Measurements from ENCODE around the gene TLR6.
A peak's percentile ranks its signal among the peaks of the same experiment; 100 is the strongest.

The TLR6 gene

DNA sequence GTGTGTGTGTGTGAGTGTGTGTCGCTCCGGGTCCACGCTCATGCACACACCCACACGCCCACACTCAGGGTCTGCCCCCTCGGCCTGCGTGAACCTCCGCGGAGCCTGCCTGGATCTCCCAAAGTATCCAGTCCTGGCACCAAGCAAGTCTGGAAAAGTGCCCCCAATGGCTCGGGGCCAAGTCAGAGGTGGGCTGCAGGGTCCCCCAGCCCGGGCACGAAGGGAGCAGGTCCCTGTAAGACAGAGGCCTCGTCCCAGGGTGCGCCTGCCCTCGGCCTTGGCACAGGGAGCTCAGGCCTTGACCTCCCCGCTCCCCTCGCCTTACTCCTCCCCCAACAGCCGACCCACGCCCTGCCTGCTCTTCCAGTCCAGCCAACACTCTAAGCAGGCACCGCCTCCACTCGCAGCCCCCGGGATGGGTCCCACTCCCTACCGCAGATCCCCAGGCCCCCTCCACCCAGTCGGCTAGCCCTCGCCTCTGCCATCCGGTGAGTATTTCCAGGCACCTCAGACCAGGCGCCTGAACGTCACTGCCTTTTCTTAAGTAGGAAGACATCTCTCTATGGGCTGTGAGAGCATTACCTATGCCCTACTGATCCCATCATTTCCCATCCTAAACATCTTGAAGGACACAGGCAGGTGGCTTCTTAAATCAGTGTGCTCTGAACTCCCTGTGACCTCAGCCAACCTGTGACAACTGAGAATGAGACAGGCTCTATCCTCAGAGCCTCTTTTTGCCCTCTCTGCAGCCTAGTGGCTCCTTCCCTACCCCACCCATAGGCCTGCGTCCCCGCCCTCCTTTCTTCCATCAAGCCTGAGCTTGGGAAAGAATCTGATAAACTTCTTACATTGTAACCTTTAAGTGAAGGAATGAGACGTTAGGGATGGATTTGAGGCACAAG lies 11.7 kb upstream of the TLR6 start:
- H3K4me3 ChIP-seq (replicated peaks; ENCODE audit: low read depth, low read length), result peak overlapping the region; percentile 87
- DNase-seq (ENCODE audit: low read depth), result peak; percentile 36
- TF ChIP-seq, protein P1, sequence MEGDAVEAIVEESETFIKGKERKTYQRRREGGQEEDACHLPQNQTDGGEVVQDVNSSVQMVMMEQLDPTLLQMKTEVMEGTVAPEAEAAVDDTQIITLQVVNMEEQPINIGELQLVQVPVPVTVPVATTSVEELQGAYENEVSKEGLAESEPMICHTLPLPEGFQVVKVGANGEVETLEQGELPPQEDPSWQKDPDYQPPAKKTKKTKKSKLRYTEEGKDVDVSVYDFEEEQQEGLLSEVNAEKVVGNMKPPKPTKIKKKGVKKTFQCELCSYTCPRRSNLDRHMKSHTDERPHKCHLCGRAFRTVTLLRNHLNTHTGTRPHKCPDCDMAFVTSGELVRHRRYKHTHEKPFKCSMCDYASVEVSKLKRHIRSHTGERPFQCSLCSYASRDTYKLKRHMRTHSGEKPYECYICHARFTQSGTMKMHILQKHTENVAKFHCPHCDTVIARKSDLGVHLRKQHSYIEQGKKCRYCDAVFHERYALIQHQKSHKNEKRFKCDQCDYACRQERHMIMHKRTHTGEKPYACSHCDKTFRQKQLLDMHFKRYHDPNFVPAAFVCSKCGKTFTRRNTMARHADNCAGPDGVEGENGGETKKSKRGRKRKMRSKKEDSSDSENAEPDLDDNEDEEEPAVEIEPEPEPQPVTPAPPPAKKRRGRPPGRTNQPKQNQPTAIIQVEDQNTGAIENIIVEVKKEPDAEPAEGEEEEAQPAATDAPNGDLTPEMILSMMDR (IDR thresholded peaks at IDR 0.05; ENCODE audit: low read length, missing control alignments), result no peak

DNA sequence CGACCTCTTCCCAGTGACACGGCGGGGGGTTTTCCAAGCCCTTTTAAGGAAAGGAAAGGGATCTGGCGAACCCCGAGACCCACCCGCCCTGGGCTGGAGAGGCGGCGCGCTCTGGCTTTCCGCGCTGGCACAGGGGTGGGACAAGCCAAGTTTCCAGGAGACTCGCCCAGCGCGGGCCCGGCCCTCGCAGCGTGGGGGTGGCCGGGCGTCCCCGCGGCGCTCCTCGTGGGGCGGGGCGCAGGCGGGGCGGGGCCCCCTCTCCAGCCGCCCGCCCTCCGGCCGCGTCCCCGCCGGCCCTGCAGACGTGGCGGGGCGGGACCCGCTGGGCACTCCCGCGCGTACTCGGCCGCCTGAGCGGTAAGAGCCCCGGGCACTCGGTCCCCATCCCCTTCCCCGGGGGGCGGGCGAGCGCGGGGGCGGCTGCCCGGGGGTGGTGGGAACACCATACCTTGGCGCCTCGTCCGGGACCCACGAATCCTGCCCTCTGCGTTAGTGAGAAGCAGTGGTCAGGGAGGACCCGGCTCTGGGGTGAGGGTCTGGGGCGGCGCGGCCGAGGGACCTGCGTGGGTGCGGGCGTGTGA lies 11.0 kb upstream of the TLR6 start, which contains the start of gene FAM114A1:
Gene FAM114A1, plus strand, starts transcription at position 329 of the 581 bp plus-strand sequence. CDS start 10,273 bp downstream, outside the sequence.
- peak; percentile 84 for DNase-seq (ENCODE audit: low read depth)
- TF ChIP-seq, protein P1 (IDR thresholded peaks at IDR 0.05; ENCODE audit: low read length, missing control alignments), result no peak
- H3K4me3 ChIP-seq (replicated peaks; ENCODE audit: low read depth, low read length), result peak within 1 kb of the TSS; percentile 87

DNA sequence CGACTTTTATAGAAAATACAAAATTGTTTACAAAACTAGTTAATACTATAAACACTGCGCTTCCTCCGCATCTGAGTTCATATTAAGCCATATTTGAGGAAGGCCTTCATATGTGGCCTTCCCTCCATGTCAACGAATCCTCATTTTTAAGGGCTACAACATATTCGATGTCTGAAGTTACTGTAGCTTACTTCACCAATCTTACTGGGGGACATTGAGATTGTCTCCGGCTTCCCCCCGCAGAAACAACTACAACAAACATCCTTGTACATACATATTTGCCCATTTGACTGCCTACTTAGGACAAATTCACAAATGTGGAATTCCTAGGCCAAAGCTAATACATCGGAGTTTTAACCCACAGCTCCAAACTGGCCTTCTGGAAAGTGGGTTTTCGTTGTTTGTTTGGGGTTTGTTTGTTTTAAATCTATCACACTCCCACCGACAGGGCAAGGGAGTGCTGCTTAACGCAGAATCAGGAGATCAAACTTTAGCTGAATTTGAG lies 10.4 kb upstream of the TLR6 start:
- DNase-seq (ENCODE audit: low read depth), result no peak
- TF ChIP-seq, protein P1 (IDR thresholded peaks at IDR 0.05; ENCODE audit: low read length, missing control alignments), result no peak
- peak overlapping the region; percentile 87 for H3K4me3 ChIP-seq (replicated peaks; ENCODE audit: low read depth, low read length)

DNA sequence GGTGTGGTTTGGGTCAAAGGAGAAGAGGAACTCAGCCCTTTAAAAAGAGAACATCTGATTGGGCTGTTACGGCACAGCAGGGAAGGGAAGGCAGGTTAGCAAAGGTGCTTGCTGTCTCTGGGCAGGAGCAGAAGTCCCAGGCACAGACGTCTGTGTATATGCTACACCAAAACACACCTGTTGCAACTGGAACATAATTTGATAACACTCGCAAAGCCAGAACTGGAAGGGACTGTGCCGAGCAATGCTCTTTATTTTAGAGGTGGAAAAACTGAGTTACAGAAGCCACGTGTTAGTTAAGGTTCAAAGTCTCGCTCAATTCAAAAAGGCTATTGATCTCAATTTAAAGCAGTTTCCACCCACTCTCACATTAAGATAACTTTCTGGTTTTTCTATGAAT lies 8.8 kb upstream of the TLR6 start:
- H3K4me3 ChIP-seq (replicated peaks; ENCODE audit: low read depth, low read length), result no peak overlapping the region
- no peak for DNase-seq (ENCODE audit: low read depth)
- TF ChIP-seq, protein P1 (IDR thresholded peaks at IDR 0.05; ENCODE audit: low read length, missing control alignments), result no peak

DNA sequence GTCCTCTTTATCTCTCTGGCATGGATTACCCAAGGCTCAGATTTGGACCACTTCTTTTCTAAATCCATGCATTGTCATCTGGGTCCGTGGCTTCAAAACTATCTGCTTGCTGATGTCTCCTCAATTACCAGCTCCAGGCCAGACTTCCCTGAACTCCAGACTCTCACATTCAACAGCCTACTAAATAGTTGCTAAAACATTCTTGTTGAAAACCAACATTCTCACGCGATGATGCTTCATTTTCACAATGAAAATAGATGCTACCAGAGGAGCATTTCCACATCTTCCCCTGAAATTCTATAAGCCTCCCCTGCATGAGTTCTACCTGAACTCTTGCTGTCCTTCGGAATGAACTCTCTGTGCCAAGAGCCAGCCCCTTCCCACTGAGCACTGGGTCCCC lies 5.2 kb upstream of the TLR6 start:
- TF ChIP-seq, protein P1 (IDR thresholded peaks at IDR 0.05; ENCODE audit: low read length, missing control alignments), result no peak
- H3K4me3 ChIP-seq (replicated peaks; ENCODE audit: low read depth, low read length), result no peak overlapping the region
- DNase-seq (ENCODE audit: low read depth), result no peak

DNA sequence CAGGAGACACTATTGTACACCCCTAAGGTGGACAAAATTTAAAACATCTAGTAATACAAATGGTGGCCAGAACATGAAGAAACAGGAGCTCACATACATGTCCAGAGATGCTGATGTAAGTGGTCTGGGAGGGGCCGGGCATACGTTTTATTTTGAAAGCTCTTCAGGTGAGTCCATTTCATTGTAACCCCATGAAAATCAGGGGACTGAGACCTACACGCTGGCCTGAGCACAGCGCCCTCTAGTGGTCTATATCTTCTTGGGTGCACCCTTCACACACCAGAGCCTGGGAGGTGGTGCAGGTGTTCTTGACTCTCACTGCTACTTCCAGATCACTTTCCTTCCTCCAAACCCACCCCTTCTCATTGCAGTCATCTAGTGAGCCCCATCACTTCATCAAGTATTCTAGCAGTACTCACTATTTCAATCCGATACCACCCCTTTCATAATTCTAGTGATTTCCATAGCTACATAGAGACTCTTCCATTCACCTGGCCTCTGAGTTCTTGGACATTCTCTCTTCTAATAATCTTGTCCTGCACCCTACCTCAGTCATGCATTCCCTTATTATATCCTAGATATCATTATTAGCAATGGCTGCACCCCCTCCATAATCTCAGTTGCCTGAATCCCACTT lies 4.3 kb upstream of the TLR6 start:
- TF ChIP-seq, protein P1 (IDR thresholded peaks at IDR 0.05; ENCODE audit: low read length, missing control alignments), result peak; percentile 81
- H3K4me3 ChIP-seq (replicated peaks; ENCODE audit: low read depth, low read length), result no peak overlapping the region
- DNase-seq (ENCODE audit: low read depth), result peak; percentile 57

Data from fibroblast of pulmonary artery (primary cell).